ENCODE results near the gene MYO1G. TPM values are rescaled to one million over a fixed set of nuclear protein-coding genes. Genes with fewer than 3 reads are reported as not detected.

MYO1G gene
- total and polyA plus RNA-seq, 4 donors = 0.56 to 3.9 (median 2.1) TPM

DNA sequence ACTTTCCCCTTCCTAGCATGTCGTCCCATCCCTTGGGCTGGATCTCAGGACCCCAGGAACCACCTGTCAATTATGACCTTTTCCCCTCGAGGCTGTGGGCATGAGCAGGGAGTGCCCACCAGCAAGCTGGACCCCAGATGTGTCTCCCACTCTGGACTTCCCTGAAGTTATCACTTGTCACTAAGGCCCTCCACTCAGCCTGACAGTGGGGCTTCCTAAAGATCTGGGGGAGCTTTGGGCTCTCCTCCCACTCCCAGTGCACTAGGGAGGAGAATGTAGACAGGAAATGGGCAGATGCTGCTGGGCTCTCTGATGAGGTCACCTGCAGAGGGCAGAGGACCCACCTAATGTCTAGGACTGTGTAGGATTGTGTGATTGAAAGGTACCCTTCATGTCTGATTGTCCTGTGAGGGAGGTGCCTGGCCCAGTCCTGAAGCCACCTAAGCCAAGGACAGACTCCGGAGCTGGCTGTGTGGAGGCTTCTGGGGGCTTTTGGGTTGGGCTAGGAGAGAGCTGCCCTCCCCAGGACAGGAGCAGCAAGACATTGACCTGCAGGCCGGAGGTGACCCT lies 18.7 kb downstream of the MYO1G start:
- WGBS = 87% methylated on average over 4 of the region's 4 CpGs
- Histone ChIP-seq H3K36me3 (ENCODE audit: control insufficient read depth in 4 of 4, insufficient read depth in 3 of 4, low read depth in 1 of 4, low read length in 3 of 4) (no peaks in the 10 kb centered on the region), H3K9me3 (ENCODE audit: control insufficient read depth in 4 of 4, low read length in 3 of 4) (no peaks in the 10 kb centered on the region), H3K27me3 (ENCODE audit: control insufficient read depth in 4 of 4, insufficient read depth in 4 of 4, low read length in 3 of 4) (peaks cover 0 to 1% (median 0%) of the 10 kb centered on the region in 4 donors), H3K27ac (ENCODE audit: low read depth in 1 of 2, low read length in 2 of 2) (no peak overlapping the region), H3K9ac (ENCODE audit: low read depth in 1 of 2, low read length in 2 of 2) (no peak overlapping the region), H3K4me1 (ENCODE audit: control insufficient read depth in 4 of 4, insufficient read depth in 4 of 4, low read length in 3 of 4) (peaks cover 4 to 11% (median 7%) of the 10 kb centered on the region in 4 donors), H3K4me3 (ENCODE audit: low read depth in 1 of 3, low read length in 3 of 3) (no peak overlapping the region)
- no peak for DNase-seq (ENCODE audit: low spot score)
- TF ChIP-seq RXRA (IDR thresholded peaks at IDR 0.05) (no peak), GABPA (IDR thresholded peaks at IDR 0.05 in 1 of 2, conservative IDR thresholded peaks at IDR 0.05 in 1 of 2) (no peak), RAD21 (IDR thresholded peaks at IDR 0.05) (no peak), SP1 (IDR thresholded peaks at IDR 0.05) (no peak), NR2F2 (IDR thresholded peaks at IDR 0.05) (no peak), JUND (IDR thresholded peaks at IDR 0.05) (no peak), YY1 (IDR thresholded peaks at IDR 0.05) (no peak), FOXA1 (IDR thresholded peaks at IDR 0.05) (no peak), TAF1 (conservative IDR thresholded peaks at IDR 0.05) (no peak), EGR1 (IDR thresholded peaks at IDR 0.05; ENCODE audit: low read depth in 2 of 2) (no peak), HNF4A (conservative IDR thresholded peaks at IDR 0.05) (no peak), FOXA2 (IDR thresholded peaks at IDR 0.05) (no peak)
- TF ChIP-seq, protein P1, sequence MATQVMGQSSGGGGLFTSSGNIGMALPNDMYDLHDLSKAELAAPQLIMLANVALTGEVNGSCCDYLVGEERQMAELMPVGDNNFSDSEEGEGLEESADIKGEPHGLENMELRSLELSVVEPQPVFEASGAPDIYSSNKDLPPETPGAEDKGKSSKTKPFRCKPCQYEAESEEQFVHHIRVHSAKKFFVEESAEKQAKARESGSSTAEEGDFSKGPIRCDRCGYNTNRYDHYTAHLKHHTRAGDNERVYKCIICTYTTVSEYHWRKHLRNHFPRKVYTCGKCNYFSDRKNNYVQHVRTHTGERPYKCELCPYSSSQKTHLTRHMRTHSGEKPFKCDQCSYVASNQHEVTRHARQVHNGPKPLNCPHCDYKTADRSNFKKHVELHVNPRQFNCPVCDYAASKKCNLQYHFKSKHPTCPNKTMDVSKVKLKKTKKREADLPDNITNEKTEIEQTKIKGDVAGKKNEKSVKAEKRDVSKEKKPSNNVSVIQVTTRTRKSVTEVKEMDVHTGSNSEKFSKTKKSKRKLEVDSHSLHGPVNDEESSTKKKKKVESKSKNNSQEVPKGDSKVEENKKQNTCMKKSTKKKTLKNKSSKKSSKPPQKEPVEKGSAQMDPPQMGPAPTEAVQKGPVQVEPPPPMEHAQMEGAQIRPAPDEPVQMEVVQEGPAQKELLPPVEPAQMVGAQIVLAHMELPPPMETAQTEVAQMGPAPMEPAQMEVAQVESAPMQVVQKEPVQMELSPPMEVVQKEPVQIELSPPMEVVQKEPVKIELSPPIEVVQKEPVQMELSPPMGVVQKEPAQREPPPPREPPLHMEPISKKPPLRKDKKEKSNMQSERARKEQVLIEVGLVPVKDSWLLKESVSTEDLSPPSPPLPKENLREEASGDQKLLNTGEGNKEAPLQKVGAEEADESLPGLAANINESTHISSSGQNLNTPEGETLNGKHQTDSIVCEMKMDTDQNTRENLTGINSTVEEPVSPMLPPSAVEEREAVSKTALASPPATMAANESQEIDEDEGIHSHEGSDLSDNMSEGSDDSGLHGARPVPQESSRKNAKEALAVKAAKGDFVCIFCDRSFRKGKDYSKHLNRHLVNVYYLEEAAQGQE (IDR thresholded peaks at IDR 0.05) = no peak
- TF ChIP-seq, protein P2, sequence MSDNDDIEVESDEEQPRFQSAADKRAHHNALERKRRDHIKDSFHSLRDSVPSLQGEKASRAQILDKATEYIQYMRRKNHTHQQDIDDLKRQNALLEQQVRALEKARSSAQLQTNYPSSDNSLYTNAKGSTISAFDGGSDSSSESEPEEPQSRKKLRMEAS (IDR thresholded peaks at IDR 0.05) = no peak
- TF ChIP-seq, protein P3, sequence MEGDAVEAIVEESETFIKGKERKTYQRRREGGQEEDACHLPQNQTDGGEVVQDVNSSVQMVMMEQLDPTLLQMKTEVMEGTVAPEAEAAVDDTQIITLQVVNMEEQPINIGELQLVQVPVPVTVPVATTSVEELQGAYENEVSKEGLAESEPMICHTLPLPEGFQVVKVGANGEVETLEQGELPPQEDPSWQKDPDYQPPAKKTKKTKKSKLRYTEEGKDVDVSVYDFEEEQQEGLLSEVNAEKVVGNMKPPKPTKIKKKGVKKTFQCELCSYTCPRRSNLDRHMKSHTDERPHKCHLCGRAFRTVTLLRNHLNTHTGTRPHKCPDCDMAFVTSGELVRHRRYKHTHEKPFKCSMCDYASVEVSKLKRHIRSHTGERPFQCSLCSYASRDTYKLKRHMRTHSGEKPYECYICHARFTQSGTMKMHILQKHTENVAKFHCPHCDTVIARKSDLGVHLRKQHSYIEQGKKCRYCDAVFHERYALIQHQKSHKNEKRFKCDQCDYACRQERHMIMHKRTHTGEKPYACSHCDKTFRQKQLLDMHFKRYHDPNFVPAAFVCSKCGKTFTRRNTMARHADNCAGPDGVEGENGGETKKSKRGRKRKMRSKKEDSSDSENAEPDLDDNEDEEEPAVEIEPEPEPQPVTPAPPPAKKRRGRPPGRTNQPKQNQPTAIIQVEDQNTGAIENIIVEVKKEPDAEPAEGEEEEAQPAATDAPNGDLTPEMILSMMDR (IDR thresholded peaks at IDR 0.05; ENCODE audit: low read depth, low read length, missing input control) = no peak
- TF ChIP-seq, protein P4, sequence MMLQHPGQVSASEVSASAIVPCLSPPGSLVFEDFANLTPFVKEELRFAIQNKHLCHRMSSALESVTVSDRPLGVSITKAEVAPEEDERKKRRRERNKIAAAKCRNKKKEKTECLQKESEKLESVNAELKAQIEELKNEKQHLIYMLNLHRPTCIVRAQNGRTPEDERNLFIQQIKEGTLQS (IDR thresholded peaks at IDR 0.05) = no peak

DNA sequence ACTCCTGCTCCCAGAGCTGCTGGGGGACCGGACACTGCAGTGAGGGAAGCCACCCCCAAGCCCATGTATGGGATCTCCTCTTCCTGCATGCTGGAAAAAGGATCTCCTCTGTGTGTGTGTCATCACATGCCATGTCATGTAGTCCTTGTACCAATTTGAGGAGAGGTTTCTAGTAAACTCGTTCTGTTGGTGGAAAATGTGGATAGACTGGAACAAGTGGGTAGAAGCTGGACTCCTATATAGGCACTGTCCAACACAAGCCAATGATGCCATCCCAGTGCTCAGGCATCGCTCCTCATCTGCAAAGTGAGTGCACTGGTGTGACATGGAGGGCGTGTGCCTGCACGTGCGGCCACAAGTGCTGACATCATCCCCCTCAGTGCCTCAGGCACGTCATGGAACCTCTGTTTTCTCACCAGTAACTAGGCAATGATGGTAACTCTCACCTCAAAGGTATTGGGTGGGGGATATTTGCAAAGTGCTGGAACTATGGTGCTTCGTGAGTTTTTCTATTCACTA lies 19.3 kb downstream of the MYO1G start:
- Histone ChIP-seq H3K36me3 (ENCODE audit: control insufficient read depth in 4 of 4, insufficient read depth in 3 of 4, low read depth in 1 of 4, low read length in 3 of 4) (no peaks in the 10 kb centered on the region), H3K4me1 (ENCODE audit: control insufficient read depth in 4 of 4, insufficient read depth in 4 of 4, low read length in 3 of 4) (peaks cover 4 to 11% (median 7%) of the 10 kb centered on the region in 4 donors), H3K4me3 (ENCODE audit: low read depth in 1 of 3, low read length in 3 of 3) (no peak overlapping the region), H3K9me3 (ENCODE audit: control insufficient read depth in 4 of 4, low read length in 3 of 4) (no peaks in the 10 kb centered on the region), H3K9ac (ENCODE audit: low read depth in 1 of 2, low read length in 2 of 2) (no peak overlapping the region), H3K27ac (ENCODE audit: low read depth in 1 of 2, low read length in 2 of 2) (no peak overlapping the region), H3K27me3 (ENCODE audit: control insufficient read depth in 4 of 4, insufficient read depth in 4 of 4, low read length in 3 of 4) (peaks cover 0 to 1% (median 0%) of the 10 kb centered on the region in 4 donors)
- DNase-seq (ENCODE audit: low spot score) = no peak
- TF ChIP-seq RAD21 (IDR thresholded peaks at IDR 0.05) = no peak
- no peak for TF ChIP-seq TAF1 (conservative IDR thresholded peaks at IDR 0.05)
- TF ChIP-seq, protein P2 (IDR thresholded peaks at IDR 0.05) = no peak
- no peak for TF ChIP-seq HNF4G (IDR thresholded peaks at IDR 0.05)
- TF ChIP-seq RXRA (IDR thresholded peaks at IDR 0.05) = no peak
- no peak for TF ChIP-seq HNF4A (conservative IDR thresholded peaks at IDR 0.05)
- TF ChIP-seq GABPA (IDR thresholded peaks at IDR 0.05 in 1 of 2, conservative IDR thresholded peaks at IDR 0.05 in 1 of 2) = no peak
- no peak for TF ChIP-seq EGR1 (IDR thresholded peaks at IDR 0.05; ENCODE audit: low read depth in 2 of 2)
- no peak for TF ChIP-seq SP1 (IDR thresholded peaks at IDR 0.05)
- TF ChIP-seq, protein P1 (IDR thresholded peaks at IDR 0.05) = no peak
- TF ChIP-seq FOXA1 (IDR thresholded peaks at IDR 0.05) = no peak
- 71% methylated on average over 8 of the region's 8 CpGs for WGBS

All from liver (tissue), 9 donors.